Panc1 (cell line): Measurements from ENCODE around the gene FAM13C. TPM values are rescaled to one million over a fixed set of nuclear protein-coding genes. Genes with fewer than 3 reads are reported as not detected.

Source experiments
- ATAC-seq: fragments of 200-7000 bp; cut with Tn5 transposase; 2 replicates; pipeline ENCODE4 v1.9.1; 2020; ENCODE audit warnings: mild to moderate bottlenecking, moderate library complexity
- BruUV-seq: library from RNA; stranded (reverse); fragments of 400-500 nt; replicated peaks from 2 replicates; lab custom pipeline; 2021; lab: Mats Ljungman, UMichigan
- CTCF ChIA-PET: fragments of 300-600 bp; sonication (Branson Sonifier 250); formaldehyde crosslinking; loops from one replicate; lab custom pipeline; 2022; ENCODE audit warnings: antibody characterized with exemption; lab: Charles Lee
- POLR2A ChIA-PET: fragments of 300-600 bp; sonication (Branson Sonifier 250); formaldehyde crosslinking; loops from one replicate; lab custom pipeline; 2022; ENCODE audit warnings: antibody characterized with exemption; lab: Charles Lee
- DNase-seq: peaks from one replicate; pipeline ENCODE4 v3.0.0-alpha.2; 2010; ENCODE audit warnings: low read depth, low spot score
- H3K27ac ChIP-seq: 2 replicates; pipeline ENCODE4 v1.5.1; 2011; ENCODE audit warnings: mild to moderate bottlenecking, low read length, inconsistent platforms
- H3K27me3 ChIP-seq: fragments of 200-500 bp; sonication (Bioruptor generic); 2 replicates; pipeline ENCODE4 v1.6.0; 2014; ENCODE audit warnings: low read length, inconsistent platforms; ENCODE audit not compliant: control insufficient read depth, insufficient read depth
- H3K36me3 ChIP-seq: fragments of 200-500 bp; sonication (Bioruptor generic); 2 replicates; pipeline ENCODE4 v1.5.1; 2014; ENCODE audit warnings: inconsistent platforms, mild to moderate bottlenecking, low read length, moderate library complexity; ENCODE audit not compliant: control insufficient read depth, insufficient read depth
- H3K4me1 ChIP-seq: 2 replicates; pipeline ENCODE4 v1.5.1; 2011; ENCODE audit warnings: inconsistent platforms, mild to moderate bottlenecking, low read length, moderate library complexity; ENCODE audit not compliant: control insufficient read depth, insufficient read depth
- H3K4me3 ChIP-seq, 2 experiments: 2 replicates each; pipeline ENCODE4 v1.5.1; 2011 to 2012; ENCODE audit warnings: low read depth in 2 of 2, low read length in 2 of 2, mild to moderate bottlenecking in 2 of 2, inconsistent platforms in 1 of 2, moderate library complexity in 1 of 2
- H3K9me3 ChIP-seq: fragments of 200-500 bp; sonication (Bioruptor generic); 2 replicates; pipeline ENCODE4 v1.5.1; 2014; ENCODE audit warnings: low read depth, mild to moderate bottlenecking, inconsistent platforms, low read length, moderate library complexity; ENCODE audit not compliant: control insufficient read depth, insufficient read depth
- POLR2AphosphoS5 ChIP-seq: IDR thresholded peaks from 2 replicates; pipeline ENCODE4 v1.6.1; 2012; ENCODE audit warnings: mild to moderate bottlenecking, low read depth, low read length, moderate library complexity
- SIN3A ChIP-seq: IDR thresholded peaks from 2 replicates; pipeline ENCODE4 v1.6.1; 2012; ENCODE audit warnings: low read depth, mild to moderate bottlenecking, low read length, moderate library complexity, borderline replicate concordance; ENCODE audit not compliant: insufficient read depth
- TCF7L2 ChIP-seq: IDR thresholded peaks from 2 replicates; pipeline ENCODE4 v1.6.1; 2011; ENCODE audit warnings: mild to moderate bottlenecking, low read depth, low read length, inconsistent platforms
- in situ Hi-C: cut with HindIII; loops from 2 replicates; pipeline ENCODE4 v1.10.0; 2016; ENCODE audit warnings: low sequenced_read_pairs, low pct_unique_long_range_greater_than_20kb
- intact Hi-C: fragments of 100-400 bp; cut with micrococcal nuclease; formaldehyde crosslinking; loops from one replicate; pipeline ENCODE4 v1.10.0; 2022; ENCODE audit not compliant: unreplicated experiment
- total RNA-seq: library from RNA; stranded (reverse); gene quantifications from one replicate; pipeline ENCODE4 v1.2.1, GENCODE V29; 2021; ENCODE audit not compliant: unreplicated experiment
- TF ChIP-seq, protein P1 (sequence below): fragments of 450-650 bp; IDR thresholded peaks from 2 replicates; pipeline ENCODE4 v1.5.1; 2017; ENCODE audit warnings: mild to moderate bottlenecking
- TF ChIP-seq, protein P2 (sequence below), 2 experiments: IDR thresholded peaks; 2 replicates each; pipeline ENCODE4 v1.6.1; 2011 to 2012; ENCODE audit warnings: low read depth in 2 of 2, control low read depth in 1 of 2, low read length in 1 of 2, mild to moderate bottlenecking in 1 of 2, moderate library complexity in 1 of 2; ENCODE audit not compliant: insufficient read depth in 1 of 2

Gene FAM13C
- total RNA-seq, 1 experiment from 2014 or later, result not detected

DNA sequence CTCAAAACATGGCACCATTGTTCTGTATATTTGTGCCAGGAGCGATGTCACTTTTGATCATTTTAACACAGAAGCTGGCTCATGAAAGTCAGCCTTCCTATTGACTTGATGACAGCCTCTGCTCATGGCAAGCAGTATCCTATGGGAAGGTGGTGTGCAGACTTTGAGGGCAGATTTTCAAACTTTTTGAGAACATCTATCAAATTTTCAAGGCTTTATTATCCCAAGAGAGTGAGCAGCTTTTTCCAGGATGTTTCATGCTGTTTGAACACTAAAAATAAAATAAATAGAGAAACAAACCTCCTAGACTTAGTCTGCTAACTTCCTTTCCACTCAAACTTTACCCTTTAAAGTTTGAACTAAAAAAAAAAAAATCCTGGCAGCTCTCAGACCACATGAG, 20.3 kb downstream of the FAM13C start:
- Histone ChIP-seq H3K4me3 (no peak overlapping the region), H3K36me3 (no peaks in the 10 kb centered on the region), H3K4me1 (no peaks in the 10 kb centered on the region), H3K27me3 (no peaks in the 10 kb centered on the region), H3K9me3 (no peaks in the 10 kb centered on the region), H3K27ac (no peak overlapping the region)
- ATAC-seq, result no peak
- intact Hi-C loops, result no loop called here
- in situ Hi-C loops, result no loop called here
- TF ChIP-seq POLR2AphosphoS5 (no peak), SIN3A (no peak), TCF7L2 (no peak)
- TF ChIP-seq, protein P1, sequence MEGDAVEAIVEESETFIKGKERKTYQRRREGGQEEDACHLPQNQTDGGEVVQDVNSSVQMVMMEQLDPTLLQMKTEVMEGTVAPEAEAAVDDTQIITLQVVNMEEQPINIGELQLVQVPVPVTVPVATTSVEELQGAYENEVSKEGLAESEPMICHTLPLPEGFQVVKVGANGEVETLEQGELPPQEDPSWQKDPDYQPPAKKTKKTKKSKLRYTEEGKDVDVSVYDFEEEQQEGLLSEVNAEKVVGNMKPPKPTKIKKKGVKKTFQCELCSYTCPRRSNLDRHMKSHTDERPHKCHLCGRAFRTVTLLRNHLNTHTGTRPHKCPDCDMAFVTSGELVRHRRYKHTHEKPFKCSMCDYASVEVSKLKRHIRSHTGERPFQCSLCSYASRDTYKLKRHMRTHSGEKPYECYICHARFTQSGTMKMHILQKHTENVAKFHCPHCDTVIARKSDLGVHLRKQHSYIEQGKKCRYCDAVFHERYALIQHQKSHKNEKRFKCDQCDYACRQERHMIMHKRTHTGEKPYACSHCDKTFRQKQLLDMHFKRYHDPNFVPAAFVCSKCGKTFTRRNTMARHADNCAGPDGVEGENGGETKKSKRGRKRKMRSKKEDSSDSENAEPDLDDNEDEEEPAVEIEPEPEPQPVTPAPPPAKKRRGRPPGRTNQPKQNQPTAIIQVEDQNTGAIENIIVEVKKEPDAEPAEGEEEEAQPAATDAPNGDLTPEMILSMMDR, result no peak
- TF ChIP-seq, protein P2, sequence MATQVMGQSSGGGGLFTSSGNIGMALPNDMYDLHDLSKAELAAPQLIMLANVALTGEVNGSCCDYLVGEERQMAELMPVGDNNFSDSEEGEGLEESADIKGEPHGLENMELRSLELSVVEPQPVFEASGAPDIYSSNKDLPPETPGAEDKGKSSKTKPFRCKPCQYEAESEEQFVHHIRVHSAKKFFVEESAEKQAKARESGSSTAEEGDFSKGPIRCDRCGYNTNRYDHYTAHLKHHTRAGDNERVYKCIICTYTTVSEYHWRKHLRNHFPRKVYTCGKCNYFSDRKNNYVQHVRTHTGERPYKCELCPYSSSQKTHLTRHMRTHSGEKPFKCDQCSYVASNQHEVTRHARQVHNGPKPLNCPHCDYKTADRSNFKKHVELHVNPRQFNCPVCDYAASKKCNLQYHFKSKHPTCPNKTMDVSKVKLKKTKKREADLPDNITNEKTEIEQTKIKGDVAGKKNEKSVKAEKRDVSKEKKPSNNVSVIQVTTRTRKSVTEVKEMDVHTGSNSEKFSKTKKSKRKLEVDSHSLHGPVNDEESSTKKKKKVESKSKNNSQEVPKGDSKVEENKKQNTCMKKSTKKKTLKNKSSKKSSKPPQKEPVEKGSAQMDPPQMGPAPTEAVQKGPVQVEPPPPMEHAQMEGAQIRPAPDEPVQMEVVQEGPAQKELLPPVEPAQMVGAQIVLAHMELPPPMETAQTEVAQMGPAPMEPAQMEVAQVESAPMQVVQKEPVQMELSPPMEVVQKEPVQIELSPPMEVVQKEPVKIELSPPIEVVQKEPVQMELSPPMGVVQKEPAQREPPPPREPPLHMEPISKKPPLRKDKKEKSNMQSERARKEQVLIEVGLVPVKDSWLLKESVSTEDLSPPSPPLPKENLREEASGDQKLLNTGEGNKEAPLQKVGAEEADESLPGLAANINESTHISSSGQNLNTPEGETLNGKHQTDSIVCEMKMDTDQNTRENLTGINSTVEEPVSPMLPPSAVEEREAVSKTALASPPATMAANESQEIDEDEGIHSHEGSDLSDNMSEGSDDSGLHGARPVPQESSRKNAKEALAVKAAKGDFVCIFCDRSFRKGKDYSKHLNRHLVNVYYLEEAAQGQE (IDR thresholded peaks at IDR 0.05; ENCODE audit: insufficient read depth in 1 of 2, low read depth in 2 of 2, low read length in 1 of 2), result no peak
- BruUV-seq, result no TSS peak
- no peak for DNase-seq
- POLR2A ChIA-PET, result no interaction called here
- CTCF ChIA-PET, result no interaction called here

DNA sequence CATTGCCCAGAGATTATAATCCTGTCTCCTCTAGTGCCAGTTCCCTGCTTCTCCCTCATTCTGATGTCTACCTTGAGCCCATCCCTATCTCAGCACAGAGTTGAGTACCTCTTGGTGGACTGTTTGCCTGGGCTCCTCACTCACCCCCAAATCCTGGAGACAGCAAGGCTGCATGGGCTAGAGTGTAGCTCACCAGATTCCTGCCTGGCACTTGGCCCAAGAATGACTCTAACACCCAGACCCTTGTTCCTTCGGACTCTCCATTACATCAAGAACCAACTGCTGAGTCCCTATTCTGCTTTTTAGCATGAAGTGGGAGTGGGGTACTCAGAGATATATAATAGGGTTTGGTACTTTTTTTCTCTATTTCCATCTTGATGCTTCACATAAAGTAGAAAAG, 22.1 kb downstream of the FAM13C start:
- in situ Hi-C loops (no loop called here), intact Hi-C loops (no loop called here)
- Histone ChIP-seq H3K4me1 (no peaks in the 10 kb centered on the region), H3K36me3 (no peaks in the 10 kb centered on the region), H3K27ac (no peak overlapping the region), H3K27me3 (no peaks in the 10 kb centered on the region), H3K4me3 (no peak overlapping the region), H3K9me3 (no peaks in the 10 kb centered on the region)
- no TSS peak for BruUV-seq
- ATAC-seq, result no peak
- CTCF ChIA-PET, result no interaction called here
- no peak for DNase-seq
- POLR2A ChIA-PET, result no interaction called here
- TF ChIP-seq POLR2AphosphoS5, result no peak
- TF ChIP-seq, protein P1, result no peak
- no peak for TF ChIP-seq TCF7L2
- TF ChIP-seq, protein P2 (IDR thresholded peaks at IDR 0.05; ENCODE audit: insufficient read depth in 1 of 2, low read depth in 2 of 2, low read length in 1 of 2), result no peak
- TF ChIP-seq SIN3A, result no peak
